ENCODE measurements around the gene ST8SIA6.

Gene ST8SIA6

DNA sequence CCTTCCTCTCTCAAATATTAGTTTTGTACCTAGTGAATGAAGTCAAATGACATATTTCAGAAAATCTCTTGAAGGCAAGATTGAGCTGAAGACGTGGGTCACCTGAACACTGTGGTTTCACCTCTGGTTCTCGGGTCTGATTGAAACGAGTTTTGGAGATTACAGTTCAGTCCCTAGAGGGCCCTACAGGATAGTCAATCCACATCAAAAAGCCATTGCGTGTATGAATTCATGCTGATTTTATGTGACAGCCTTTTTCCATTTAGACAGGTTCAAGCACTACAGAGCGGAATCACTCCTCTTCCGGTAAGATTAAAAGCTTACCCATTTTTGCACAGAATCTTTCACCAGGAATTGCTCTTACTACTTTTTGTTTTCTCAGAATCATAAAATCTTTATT is 164.2 kb downstream of the ST8SIA6 start:
- no peaks in the 10 kb centered on the region for H3K27me3 ChIP-seq (replicated peaks; ENCODE audit: insufficient read depth, low read length)
- no peaks in the 10 kb centered on the region for H3K79me2 ChIP-seq (ENCODE audit: low read length)
- no peaks in the 10 kb centered on the region for H3K36me3 ChIP-seq (replicated peaks; ENCODE audit: insufficient read depth, low read length)
- no peak overlapping the region for H2AFZ ChIP-seq (ENCODE audit: low read length)
- H3K4me3 ChIP-seq (ENCODE audit: low read length) = no peak overlapping the region
- DNase-seq = no peak
- no peaks in the 10 kb centered on the region for H3F3A ChIP-seq (ENCODE audit: insufficient read depth, low read length)
- H3K9me3 ChIP-seq (replicated peaks; ENCODE audit: insufficient read depth, low read length) = no peaks in the 10 kb centered on the region
- no peaks in the 10 kb centered on the region for H3K9me2 ChIP-seq (replicated peaks; ENCODE audit: insufficient read depth, low read length)
- H3K9ac ChIP-seq (ENCODE audit: low read length) = no peak overlapping the region
- no peak overlapping the region for H3K27ac ChIP-seq (ENCODE audit: low read length)
- no peaks in the 10 kb centered on the region for H3K4me1 ChIP-seq (ENCODE audit: low read length)
- H3K4me2 ChIP-seq (ENCODE audit: low read depth, low read length) = no peak overlapping the region
- no peaks in the 10 kb centered on the region for H4K20me1 ChIP-seq (ENCODE audit: insufficient read depth, low read length)
- TF ChIP-seq EZH2 (optimal IDR thresholded peaks at IDR 0.05; ENCODE audit: low read depth, low read length) (no peak), EZH2phosphoT487 (IDR thresholded peaks at IDR 0.05; ENCODE audit: low read length) (no peak)
- TF ChIP-seq, protein P1, sequence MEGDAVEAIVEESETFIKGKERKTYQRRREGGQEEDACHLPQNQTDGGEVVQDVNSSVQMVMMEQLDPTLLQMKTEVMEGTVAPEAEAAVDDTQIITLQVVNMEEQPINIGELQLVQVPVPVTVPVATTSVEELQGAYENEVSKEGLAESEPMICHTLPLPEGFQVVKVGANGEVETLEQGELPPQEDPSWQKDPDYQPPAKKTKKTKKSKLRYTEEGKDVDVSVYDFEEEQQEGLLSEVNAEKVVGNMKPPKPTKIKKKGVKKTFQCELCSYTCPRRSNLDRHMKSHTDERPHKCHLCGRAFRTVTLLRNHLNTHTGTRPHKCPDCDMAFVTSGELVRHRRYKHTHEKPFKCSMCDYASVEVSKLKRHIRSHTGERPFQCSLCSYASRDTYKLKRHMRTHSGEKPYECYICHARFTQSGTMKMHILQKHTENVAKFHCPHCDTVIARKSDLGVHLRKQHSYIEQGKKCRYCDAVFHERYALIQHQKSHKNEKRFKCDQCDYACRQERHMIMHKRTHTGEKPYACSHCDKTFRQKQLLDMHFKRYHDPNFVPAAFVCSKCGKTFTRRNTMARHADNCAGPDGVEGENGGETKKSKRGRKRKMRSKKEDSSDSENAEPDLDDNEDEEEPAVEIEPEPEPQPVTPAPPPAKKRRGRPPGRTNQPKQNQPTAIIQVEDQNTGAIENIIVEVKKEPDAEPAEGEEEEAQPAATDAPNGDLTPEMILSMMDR (IDR thresholded peaks at IDR 0.05; ENCODE audit: low read length) = no peak

- Histone ChIP-seq H2AFZ (ENCODE audit: low read length) (no peak overlapping the region), H3K79me2 (ENCODE audit: low read length) (no peaks in the 10 kb centered on the region), H3K4me3 (ENCODE audit: low read length) (no peak overlapping the region), H3K27me3 (replicated peaks; ENCODE audit: insufficient read depth, low read length) (no peaks in the 10 kb centered on the region), H3F3A (ENCODE audit: insufficient read depth, low read length) (no peaks in the 10 kb centered on the region), H3K4me2 (ENCODE audit: low read depth, low read length) (no peak overlapping the region), H3K36me3 (replicated peaks; ENCODE audit: insufficient read depth, low read length) (no peaks in the 10 kb centered on the region), H4K20me1 (ENCODE audit: insufficient read depth, low read length) (no peaks in the 10 kb centered on the region), H3K4me1 (ENCODE audit: low read length) (no peaks in the 10 kb centered on the region), H3K9me2 (replicated peaks; ENCODE audit: insufficient read depth, low read length) (no peaks in the 10 kb centered on the region), H3K9me3 (replicated peaks; ENCODE audit: insufficient read depth, low read length) (no peaks in the 10 kb centered on the region), H3K9ac (ENCODE audit: low read length) (no peak overlapping the region), H3K27ac (ENCODE audit: low read length) (no peak overlapping the region)
- DNase-seq = no peak
- no peak for TF ChIP-seq EZH2 (optimal IDR thresholded peaks at IDR 0.05; ENCODE audit: low read depth, low read length)
- no peak for TF ChIP-seq EZH2phosphoT487 (IDR thresholded peaks at IDR 0.05; ENCODE audit: low read length)
- TF ChIP-seq, protein P1 (IDR thresholded peaks at IDR 0.05; ENCODE audit: low read length) = no peak
Measured at GRCh38 chr10:17289763-17290162, 164.6 kb downstream of the ST8SIA6 start.

DNA sequence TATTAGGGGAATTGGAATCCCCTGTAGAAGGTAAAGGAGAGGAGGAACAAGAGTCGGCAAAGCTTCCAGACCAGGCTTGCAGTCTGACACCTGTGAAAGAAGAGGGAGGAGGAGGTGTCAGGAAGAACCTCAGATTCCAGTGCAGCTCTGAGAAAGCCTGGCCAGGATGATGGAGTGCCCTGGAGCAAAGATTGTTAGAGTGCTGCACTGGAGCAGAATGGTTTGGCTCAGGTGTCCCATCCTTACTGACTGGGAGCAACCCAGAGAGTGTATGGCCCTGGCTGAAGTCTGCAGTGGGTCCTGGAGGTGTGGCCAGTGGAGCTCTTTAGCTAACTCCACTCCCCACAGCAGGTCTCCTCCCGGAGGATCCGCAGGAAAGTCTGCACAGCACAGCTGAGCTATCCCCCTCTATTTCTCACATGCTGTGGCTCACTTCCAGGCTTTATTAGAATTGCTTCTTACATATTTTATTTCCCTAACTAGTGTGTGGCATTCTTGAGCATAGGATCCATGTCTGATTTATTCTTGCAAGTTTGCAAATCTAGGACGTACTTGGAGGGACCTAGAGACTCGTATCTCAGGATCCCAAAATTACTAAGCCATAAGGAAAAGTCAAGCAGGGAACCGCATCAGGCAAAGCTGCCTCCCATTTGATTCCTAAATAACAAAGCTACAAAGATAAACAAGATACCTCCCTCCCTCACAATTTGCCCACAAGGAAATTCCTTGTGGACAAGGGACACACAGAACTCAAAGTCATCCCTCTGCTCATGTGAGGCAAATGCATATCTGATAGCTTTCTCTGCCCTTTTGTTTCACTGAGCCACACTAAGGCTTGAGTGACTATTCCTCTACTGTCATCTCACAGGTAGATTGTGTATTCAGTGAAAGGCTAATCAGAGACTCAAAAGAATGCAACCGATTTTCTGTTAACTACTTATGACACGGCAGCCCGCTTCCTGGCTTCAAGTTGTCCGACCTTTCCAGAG is 167.5 kb downstream of the ST8SIA6 start:
- H3K4me1 ChIP-seq (ENCODE audit: low read length) = no peaks in the 10 kb centered on the region
- H3K27ac ChIP-seq (ENCODE audit: low read length) = no peak overlapping the region
- no peak overlapping the region for H3K4me2 ChIP-seq (ENCODE audit: low read depth, low read length)
- no peaks in the 10 kb centered on the region for H3K9me2 ChIP-seq (replicated peaks; ENCODE audit: insufficient read depth, low read length)
- H3K9me3 ChIP-seq (replicated peaks; ENCODE audit: insufficient read depth, low read length) = no peaks in the 10 kb centered on the region
- H3K27me3 ChIP-seq (replicated peaks; ENCODE audit: insufficient read depth, low read length) = no peaks in the 10 kb centered on the region
- H3F3A ChIP-seq (ENCODE audit: insufficient read depth, low read length) = no peaks in the 10 kb centered on the region
- no peak overlapping the region for H3K9ac ChIP-seq (ENCODE audit: low read length)
- TF ChIP-seq, protein P1 (IDR thresholded peaks at IDR 0.05; ENCODE audit: low read length) = no peak
- TF ChIP-seq EZH2 (optimal IDR thresholded peaks at IDR 0.05; ENCODE audit: low read depth, low read length) (no peak), EZH2phosphoT487 (IDR thresholded peaks at IDR 0.05; ENCODE audit: low read length) (no peak)
- no peaks in the 10 kb centered on the region for H3K36me3 ChIP-seq (replicated peaks; ENCODE audit: insufficient read depth, low read length)
- no peak overlapping the region for H3K4me3 ChIP-seq (ENCODE audit: low read length)
- H4K20me1 ChIP-seq (ENCODE audit: insufficient read depth, low read length) = no peaks in the 10 kb centered on the region
- H2AFZ ChIP-seq (ENCODE audit: low read length) = no peak overlapping the region
- no peaks in the 10 kb centered on the region for H3K79me2 ChIP-seq (ENCODE audit: low read length)
- no peak for DNase-seq

All from MM.1S (cell line).